ENCODE measurements around the gene GLCCI1. TPM values are rescaled to one million over a fixed set of nuclear protein-coding genes. Genes with fewer than 3 reads are reported as not detected.
A peak's percentile ranks its signal among the peaks of the same experiment; 100 is the strongest.

Gene GLCCI1
- polyA plus RNA-seq, 1 donor (not counting 4 experiments of a cell fraction or from before 2014, with no cell fraction given), result 3.4 TPM

DNA sequence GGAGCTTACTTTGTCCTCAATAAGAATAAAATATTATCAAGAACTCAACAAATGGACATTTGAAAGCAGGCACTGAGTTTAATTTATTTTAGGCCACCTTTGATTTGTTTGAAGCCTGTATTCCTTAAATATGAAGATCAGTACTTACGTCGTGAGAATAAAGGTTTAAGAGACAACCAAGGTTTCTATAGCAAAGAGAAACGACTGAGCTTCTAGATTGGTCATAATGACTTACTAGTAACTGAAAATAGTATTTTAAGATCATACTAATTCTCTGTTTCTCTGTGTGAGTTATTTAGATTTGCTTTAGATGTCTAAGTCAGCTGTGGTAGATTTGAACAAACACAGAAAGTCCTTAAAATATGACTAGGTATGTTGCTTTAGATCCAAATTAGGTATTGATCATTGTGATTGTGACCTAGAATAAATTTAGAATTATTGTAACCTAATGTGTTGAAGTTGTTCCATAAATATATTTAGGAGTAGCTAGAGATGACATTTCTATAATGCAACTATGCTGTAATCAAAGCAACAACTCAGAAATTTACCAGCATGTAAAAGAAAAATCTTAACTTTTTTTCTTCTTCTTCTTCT, 2.4 kb upstream of the GLCCI1 start:
- Histone ChIP-seq H3K27ac (ENCODE audit: control insufficient read depth, insufficient read depth, low read length) (no peak overlapping the region), H3K4me1 (ENCODE audit: control insufficient read depth, extremely low read depth, insufficient read depth, low read length) (peaks cover 3% of the 10 kb centered on the region), H3K4me2 (ENCODE audit: control insufficient read depth, extremely low read depth, insufficient read depth, low read depth, low read length) (no peak overlapping the region), H3K9me3 (ENCODE audit: control insufficient read depth, low read depth, low read length) (no peaks in the 10 kb centered on the region), H3K36me3 (ENCODE audit: control insufficient read depth in 2 of 2, extremely low read depth in 1 of 2, insufficient read depth in 2 of 2, low read length in 2 of 2) (no peaks in the 10 kb centered on the region), H3K4me3 (ENCODE audit: control insufficient read depth in 2 of 3, extremely low read depth in 1 of 3, insufficient read depth in 2 of 3, low read depth in 1 of 3, low read length in 3 of 3) (no peak overlapping the region), H4K20me1 (ENCODE audit: control insufficient read depth, extremely low read depth, insufficient read depth, low read length) (no peaks in the 10 kb centered on the region), H2AFZ (ENCODE audit: control insufficient read depth, low read length) (no peak overlapping the region), H3K9me1 (ENCODE audit: control insufficient read depth, extremely low read depth, insufficient read depth, low read length) (no peaks in the 10 kb centered on the region), H3K79me2 (ENCODE audit: control insufficient read depth, insufficient read depth, low read length) (no peaks in the 10 kb centered on the region), H3K9ac (ENCODE audit: control insufficient read depth, extremely low read depth, insufficient read depth, low read length) (no peak overlapping the region), H3K27me3 (ENCODE audit: control insufficient read depth, extremely low read depth, insufficient read depth, low read length) (no peaks in the 10 kb centered on the region)
- DNase-seq (ENCODE audit: low read depth, low spot score), result no peak
- no peak for FAIRE-seq
- dilution Hi-C loops (cut with MboI; ENCODE audit: extremely low pct_ligation_motif_present, low sequenced_read_pairs), result no loop called here
- no peak for TF ChIP-seq CTCF (optimal IDR thresholded peaks at IDR 0.05 in 1 of 3, IDR thresholded peaks at IDR 0.05 in 1 of 3, conservative IDR thresholded peaks at IDR 0.05 in 1 of 3; ENCODE audit: extremely low read depth in 1 of 3, insufficient read depth in 2 of 3, low read length in 3 of 3)
- TF ChIP-seq EZH2 (IDR thresholded peaks at IDR 0.05; ENCODE audit: low read length), result no peak

DNA sequence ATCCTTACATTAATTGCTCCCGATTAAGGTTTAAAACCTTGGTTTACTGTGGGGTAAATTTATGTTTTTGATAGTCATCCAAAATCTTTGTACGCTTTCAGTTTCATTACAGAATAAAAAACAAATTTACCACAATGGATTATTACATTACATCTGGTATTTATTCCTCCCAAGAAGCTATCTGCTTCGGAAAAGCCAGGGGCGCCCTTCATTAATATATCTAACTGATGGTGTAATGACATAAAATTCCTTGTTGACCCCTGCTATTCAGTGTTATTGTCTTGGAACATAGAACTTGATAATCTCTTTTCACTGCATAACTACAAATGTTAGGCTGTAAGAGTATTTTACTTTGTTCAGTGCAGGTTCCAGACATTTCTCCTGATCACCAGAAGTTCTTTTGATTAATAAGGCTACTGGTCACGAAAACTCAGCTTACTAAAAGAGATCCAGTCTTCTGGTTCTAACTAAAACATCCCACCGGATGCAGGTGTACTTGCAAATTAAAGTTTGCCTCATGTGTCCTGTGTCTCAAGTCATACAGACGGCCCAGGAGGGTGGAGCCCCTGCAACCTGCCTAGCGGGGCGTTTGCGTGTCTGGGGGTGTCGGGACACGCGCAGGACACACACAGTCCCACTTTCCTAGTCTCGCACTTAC, 581 bp upstream of the GLCCI1 start:
- Histone ChIP-seq H2AFZ (ENCODE audit: control insufficient read depth, low read length) (peak overlapping the region; percentile 91), H4K20me1 (ENCODE audit: control insufficient read depth, extremely low read depth, insufficient read depth, low read length) (no peaks in the 10 kb centered on the region), H3K9ac (ENCODE audit: control insufficient read depth, extremely low read depth, insufficient read depth, low read length) (peak overlapping the region; percentile 63), H3K27ac (ENCODE audit: control insufficient read depth, insufficient read depth, low read length) (peak overlapping the region; percentile 42), H3K4me3 (ENCODE audit: control insufficient read depth in 2 of 3, extremely low read depth in 1 of 3, insufficient read depth in 2 of 3, low read depth in 1 of 3, low read length in 3 of 3) (peak overlapping the region; percentile 70 to 80 (median 76)), H3K36me3 (ENCODE audit: control insufficient read depth in 2 of 2, extremely low read depth in 1 of 2, insufficient read depth in 2 of 2, low read length in 2 of 2) (no peaks in the 10 kb centered on the region), H3K4me1 (ENCODE audit: control insufficient read depth, extremely low read depth, insufficient read depth, low read length) (peaks cover 3% of the 10 kb centered on the region), H3K9me1 (ENCODE audit: control insufficient read depth, extremely low read depth, insufficient read depth, low read length) (no peaks in the 10 kb centered on the region), H3K79me2 (ENCODE audit: control insufficient read depth, insufficient read depth, low read length) (no peaks in the 10 kb centered on the region), H3K9me3 (ENCODE audit: control insufficient read depth, low read depth, low read length) (no peaks in the 10 kb centered on the region), H3K27me3 (ENCODE audit: control insufficient read depth, extremely low read depth, insufficient read depth, low read length) (no peaks in the 10 kb centered on the region), H3K4me2 (ENCODE audit: control insufficient read depth, extremely low read depth, insufficient read depth, low read depth, low read length) (peak overlapping the region; percentile 88)
- dilution Hi-C loops (cut with MboI; ENCODE audit: extremely low pct_ligation_motif_present, low sequenced_read_pairs), result no loop called here
- TF ChIP-seq CTCF (optimal IDR thresholded peaks at IDR 0.05 in 1 of 3, IDR thresholded peaks at IDR 0.05 in 1 of 3, conservative IDR thresholded peaks at IDR 0.05 in 1 of 3; ENCODE audit: extremely low read depth in 1 of 3, insufficient read depth in 2 of 3, low read length in 3 of 3) (no peak), EZH2 (IDR thresholded peaks at IDR 0.05; ENCODE audit: low read length) (no peak)
- FAIRE-seq (no peak), DNase-seq (ENCODE audit: low read depth, low spot score) (no peak)

Data from keratinocyte (primary cell).